ENCODE measurements around the gene DACH1.

Gene DACH1

DNA sequence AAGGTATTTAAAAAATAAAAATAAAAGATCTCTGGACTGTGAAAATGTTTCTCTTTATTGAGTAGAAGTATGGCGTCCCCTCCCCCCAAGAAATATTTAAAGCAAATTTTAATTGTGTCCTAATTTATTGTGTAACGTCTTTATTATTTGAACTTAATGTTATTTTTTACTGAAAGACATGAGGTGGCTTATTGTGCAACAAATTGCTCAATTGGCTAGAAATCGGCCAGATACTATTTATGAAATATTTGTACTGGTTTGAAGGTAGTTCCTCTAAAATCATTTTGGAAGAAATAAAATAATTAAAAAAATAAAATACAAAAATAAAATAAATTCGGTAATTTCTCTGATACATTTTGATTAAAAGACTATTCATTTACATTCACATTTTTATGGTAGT is 162.3 kb downstream of the DACH1 start:
- TF ChIP-seq, protein P1, sequence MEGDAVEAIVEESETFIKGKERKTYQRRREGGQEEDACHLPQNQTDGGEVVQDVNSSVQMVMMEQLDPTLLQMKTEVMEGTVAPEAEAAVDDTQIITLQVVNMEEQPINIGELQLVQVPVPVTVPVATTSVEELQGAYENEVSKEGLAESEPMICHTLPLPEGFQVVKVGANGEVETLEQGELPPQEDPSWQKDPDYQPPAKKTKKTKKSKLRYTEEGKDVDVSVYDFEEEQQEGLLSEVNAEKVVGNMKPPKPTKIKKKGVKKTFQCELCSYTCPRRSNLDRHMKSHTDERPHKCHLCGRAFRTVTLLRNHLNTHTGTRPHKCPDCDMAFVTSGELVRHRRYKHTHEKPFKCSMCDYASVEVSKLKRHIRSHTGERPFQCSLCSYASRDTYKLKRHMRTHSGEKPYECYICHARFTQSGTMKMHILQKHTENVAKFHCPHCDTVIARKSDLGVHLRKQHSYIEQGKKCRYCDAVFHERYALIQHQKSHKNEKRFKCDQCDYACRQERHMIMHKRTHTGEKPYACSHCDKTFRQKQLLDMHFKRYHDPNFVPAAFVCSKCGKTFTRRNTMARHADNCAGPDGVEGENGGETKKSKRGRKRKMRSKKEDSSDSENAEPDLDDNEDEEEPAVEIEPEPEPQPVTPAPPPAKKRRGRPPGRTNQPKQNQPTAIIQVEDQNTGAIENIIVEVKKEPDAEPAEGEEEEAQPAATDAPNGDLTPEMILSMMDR (conservative IDR thresholded peaks at IDR 0.05), result no peak
- TF ChIP-seq ZFX (IDR thresholded peaks at IDR 0.05), result no peak
- no peak overlapping the region for H3K27ac ChIP-seq

DNA sequence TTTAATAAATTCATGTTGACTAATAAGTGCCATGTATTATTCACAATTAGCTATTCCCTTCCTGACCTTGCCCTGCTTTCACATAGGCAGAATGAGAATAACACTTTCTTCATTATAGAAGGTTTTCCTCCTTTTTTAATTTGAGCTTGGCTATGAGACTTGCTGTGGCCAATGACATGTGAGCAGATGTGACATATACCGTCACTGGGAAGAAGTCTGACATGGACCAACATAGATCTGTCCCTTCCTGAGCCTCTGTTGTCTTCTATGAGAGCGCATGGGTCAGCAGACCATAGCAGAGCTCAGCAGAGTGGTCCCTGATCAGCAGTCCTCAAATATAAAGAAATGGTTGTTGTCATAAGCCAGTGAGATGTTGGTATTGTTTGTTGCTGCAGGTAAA is 163.9 kb downstream of the DACH1 start:
- TF ChIP-seq ZFX (IDR thresholded peaks at IDR 0.05), result no peak
- TF ChIP-seq, protein P1 (conservative IDR thresholded peaks at IDR 0.05), result no peak
- no peak overlapping the region for H3K27ac ChIP-seq

DNA sequence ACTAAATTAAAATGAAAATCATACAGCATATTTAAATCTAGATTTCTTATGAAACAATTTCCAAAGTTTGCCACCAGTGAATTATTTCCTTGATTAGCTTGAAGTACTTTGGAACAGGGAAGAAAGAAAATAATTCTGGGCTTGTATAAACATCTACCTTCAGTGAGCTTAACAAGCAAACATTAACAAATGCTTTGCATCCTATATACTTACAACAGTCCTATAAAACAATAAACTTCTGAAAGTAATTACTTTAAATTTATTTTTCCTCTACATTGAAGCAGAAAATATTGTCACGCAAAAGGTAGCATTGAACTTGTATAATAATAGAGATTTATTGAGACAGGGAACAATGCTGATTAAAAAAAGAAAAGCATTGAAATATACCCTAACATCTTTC is 164.8 kb downstream of the DACH1 start:
- H3K27ac ChIP-seq, result no peak overlapping the region
- no peak for TF ChIP-seq ZFX (IDR thresholded peaks at IDR 0.05)
- TF ChIP-seq, protein P1 (conservative IDR thresholded peaks at IDR 0.05), result no peak

DNA sequence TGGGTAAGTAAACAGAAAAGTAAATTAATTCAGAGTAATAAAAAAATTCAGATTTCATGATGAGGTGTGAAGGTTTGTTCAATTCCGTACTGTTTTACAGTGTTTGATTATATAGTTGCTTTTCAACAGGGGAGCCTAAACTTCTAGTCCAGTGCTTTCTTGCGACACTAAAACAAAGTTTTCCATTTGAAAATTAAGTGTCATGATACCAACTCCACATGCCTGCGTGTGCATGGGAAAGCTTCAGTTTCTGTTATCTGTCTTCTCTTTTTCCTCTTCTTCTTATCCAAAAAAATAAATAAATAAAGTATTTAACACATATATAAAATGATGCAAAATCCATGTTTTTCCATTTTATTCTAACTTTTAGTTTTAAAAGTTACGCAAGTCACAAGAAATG is 165.3 kb downstream of the DACH1 start:
- H3K27ac ChIP-seq, result no peak overlapping the region
- TF ChIP-seq, protein P1 (conservative IDR thresholded peaks at IDR 0.05), result no peak
- TF ChIP-seq ZFX (IDR thresholded peaks at IDR 0.05), result no peak

DNA sequence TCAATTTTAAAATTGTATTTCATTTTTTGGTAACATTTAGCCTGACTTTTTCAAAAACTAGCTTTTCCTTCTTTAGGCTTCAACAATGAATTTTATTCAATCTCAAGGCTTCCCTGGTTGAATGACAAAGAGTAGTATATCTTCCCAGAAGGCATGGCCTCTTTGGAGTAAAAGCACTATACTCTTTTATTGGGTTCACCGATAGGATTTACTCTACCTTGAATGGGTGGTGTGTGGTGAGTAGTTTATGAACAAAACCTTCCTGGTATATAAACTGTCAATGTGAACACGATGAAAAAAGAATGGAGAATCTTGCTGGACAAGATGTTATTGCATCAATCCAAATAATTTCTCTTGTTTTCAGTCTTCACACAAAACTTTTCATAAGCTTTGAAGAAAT is 167.7 kb downstream of the DACH1 start:
- H3K27ac ChIP-seq, result no peak overlapping the region
- no peak for TF ChIP-seq ZFX (IDR thresholded peaks at IDR 0.05)

DNA sequence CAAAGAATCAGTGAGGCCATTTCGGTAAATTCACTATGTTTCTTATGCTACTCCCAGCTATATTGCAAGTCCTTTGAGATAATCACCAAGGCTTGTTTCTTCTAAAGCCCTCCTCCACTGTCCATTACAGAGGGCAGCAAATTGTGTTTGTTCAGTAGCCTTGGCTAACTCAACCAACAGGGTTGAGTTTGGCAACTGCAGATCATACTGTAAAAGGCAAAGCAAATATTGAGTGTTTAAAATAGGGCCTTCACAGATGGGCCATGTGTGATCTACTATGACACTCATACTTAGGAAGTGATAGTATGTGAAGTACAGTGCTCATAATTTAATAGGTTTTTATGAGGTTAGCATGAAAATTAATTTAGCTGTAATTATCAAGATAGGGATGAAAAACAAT is 171.3 kb downstream of the DACH1 start:
- TF ChIP-seq, protein P1 (conservative IDR thresholded peaks at IDR 0.05), result no peak
- TF ChIP-seq ZFX (IDR thresholded peaks at IDR 0.05), result no peak
- H3K27ac ChIP-seq, result no peak overlapping the region

DNA sequence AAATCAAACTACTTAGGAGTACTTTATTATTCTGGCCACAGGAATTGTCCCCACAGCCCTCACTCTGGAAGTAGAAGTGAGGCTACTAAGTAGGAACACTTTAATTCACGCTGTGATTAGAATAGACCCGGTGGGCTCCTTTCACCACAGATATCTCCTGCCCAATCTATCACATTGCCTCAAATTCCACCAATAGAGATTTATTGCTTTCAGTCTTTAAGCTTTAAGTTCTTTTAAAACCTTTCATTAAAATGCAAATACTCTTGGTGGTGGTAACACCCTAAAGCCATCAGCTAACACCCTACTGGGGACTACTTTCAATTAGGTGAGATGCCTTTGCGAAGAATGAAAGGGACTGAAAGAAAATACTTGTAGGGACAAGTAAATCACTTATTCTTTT is 181.9 kb downstream of the DACH1 start:
- H3K27ac ChIP-seq, result no peak overlapping the region
- TF ChIP-seq ZFX (IDR thresholded peaks at IDR 0.05), result no peak
- TF ChIP-seq, protein P1 (conservative IDR thresholded peaks at IDR 0.05), result no peak

DNA sequence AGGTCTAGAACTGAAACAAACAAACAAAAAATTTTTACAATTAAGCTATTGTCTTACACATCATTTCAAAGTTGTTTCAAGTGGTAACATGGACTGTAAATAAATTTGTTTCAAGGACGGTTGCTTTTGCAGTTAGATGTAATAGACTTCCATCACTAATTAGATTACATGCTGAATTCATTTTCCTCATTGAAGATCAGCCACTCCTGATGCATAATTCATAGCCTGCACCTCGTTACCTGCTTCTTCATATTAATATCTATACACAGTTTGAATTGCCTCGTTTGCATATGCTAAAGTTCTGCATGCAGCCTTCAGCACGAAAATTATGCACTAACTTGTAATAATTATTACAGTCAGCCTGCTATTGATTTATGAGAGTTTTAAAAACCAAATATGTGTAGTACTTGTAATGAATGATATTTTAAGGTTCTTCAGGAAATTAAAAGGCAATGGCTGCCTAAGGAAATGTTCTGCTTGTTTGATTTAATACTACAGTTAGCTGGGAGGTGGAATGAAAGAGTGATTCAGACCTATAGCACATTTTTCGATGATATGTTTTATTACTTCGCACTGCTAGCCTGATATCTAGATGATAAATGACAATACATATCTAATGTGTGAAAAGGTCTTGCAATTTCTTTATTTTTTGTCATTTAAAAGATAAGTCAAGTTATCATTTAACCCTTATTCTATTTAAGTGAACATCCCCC is 184.9 kb downstream of the DACH1 start:
- no peak for TF ChIP-seq ZFX (IDR thresholded peaks at IDR 0.05)
- TF ChIP-seq, protein P1 (conservative IDR thresholded peaks at IDR 0.05), result no peak
- H3K27ac ChIP-seq, result no peak overlapping the region
